ENCODE measurements around the gene TMEM247.

DNA sequence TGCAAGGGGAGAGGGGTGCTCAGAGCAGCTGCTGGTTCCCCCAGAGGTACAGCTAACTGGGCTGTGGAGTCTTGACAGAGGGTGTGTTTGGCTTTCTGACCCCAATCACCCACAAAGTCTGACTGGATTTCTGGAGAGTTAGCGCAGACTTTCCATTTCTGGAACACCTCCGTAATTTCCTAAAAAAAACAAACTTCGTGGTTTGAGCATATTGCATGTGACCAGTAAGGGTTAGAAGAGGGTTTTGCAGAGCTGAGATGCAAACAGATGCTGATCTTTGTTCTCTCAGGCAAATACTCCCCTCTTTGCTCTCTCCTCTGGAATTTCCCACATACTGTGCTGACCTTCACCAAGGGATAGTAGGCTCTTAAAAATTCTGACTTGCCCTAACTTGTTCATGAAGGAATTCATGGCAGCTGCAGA, 44.5 kb upstream of the TMEM247 start:
- TF ChIP-seq, protein P1, sequence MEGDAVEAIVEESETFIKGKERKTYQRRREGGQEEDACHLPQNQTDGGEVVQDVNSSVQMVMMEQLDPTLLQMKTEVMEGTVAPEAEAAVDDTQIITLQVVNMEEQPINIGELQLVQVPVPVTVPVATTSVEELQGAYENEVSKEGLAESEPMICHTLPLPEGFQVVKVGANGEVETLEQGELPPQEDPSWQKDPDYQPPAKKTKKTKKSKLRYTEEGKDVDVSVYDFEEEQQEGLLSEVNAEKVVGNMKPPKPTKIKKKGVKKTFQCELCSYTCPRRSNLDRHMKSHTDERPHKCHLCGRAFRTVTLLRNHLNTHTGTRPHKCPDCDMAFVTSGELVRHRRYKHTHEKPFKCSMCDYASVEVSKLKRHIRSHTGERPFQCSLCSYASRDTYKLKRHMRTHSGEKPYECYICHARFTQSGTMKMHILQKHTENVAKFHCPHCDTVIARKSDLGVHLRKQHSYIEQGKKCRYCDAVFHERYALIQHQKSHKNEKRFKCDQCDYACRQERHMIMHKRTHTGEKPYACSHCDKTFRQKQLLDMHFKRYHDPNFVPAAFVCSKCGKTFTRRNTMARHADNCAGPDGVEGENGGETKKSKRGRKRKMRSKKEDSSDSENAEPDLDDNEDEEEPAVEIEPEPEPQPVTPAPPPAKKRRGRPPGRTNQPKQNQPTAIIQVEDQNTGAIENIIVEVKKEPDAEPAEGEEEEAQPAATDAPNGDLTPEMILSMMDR (IDR thresholded peaks at IDR 0.05): no peak
- TF ChIP-seq POLR2A (IDR thresholded peaks at IDR 0.05): no peak
